Neural progenitor cell (in vitro differentiated cells): ENCODE data around the gene SPOPL.

Experiments
- EZH2 ChIP-seq: fragments of 200-600 bp; sonication (generic); IDR thresholded peaks from 2 replicates; pipeline ENCODE4 v1.6.1; 2017; ENCODE audit warnings: antibody characterized with exemption, mild to moderate bottlenecking, moderate library complexity
- TF ChIP-seq, protein P1 (sequence below): fragments of 200-600 bp; sonication (generic); IDR thresholded peaks from 2 replicates; pipeline ENCODE4 v1.5.1; 2017; ENCODE audit warnings: antibody characterized with exemption, mild to moderate bottlenecking

DNA sequence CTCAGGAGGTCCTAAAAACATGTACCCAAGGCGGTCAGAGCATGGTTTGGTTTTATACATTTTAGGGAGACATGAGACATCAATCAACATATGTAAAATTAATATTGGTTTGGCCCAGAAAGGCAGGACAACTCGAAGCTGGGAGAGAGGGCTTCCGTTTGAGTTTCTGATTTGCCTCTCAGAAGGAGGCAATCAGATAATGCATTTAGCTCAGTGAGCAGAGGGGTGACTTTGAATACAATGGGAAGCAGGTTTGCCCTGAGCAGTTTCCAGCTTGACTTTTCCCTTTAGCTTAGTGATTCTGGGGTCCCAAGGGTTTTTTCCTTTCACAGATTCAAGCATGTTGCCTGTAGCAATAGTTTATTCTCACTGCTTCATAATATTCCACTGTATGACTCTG, 12.6 kb downstream of the SPOPL start:
- TF ChIP-seq EZH2, result no peak
- TF ChIP-seq, protein P1, sequence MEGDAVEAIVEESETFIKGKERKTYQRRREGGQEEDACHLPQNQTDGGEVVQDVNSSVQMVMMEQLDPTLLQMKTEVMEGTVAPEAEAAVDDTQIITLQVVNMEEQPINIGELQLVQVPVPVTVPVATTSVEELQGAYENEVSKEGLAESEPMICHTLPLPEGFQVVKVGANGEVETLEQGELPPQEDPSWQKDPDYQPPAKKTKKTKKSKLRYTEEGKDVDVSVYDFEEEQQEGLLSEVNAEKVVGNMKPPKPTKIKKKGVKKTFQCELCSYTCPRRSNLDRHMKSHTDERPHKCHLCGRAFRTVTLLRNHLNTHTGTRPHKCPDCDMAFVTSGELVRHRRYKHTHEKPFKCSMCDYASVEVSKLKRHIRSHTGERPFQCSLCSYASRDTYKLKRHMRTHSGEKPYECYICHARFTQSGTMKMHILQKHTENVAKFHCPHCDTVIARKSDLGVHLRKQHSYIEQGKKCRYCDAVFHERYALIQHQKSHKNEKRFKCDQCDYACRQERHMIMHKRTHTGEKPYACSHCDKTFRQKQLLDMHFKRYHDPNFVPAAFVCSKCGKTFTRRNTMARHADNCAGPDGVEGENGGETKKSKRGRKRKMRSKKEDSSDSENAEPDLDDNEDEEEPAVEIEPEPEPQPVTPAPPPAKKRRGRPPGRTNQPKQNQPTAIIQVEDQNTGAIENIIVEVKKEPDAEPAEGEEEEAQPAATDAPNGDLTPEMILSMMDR, result no peak
